ENCODE measurements around the gene TMEM185A. TPM values are rescaled to one million over a fixed set of nuclear protein-coding genes. Genes with fewer than 3 reads are reported as not detected.
"Not testable (repeated sequence)": the region's sequence is repeated elsewhere in the genome, so short reads cannot be mapped to it uniquely, and the experiment has no call there.

Gene TMEM185A
- total RNA-seq, result 18.7 and 25.5 TPM in 2 replicates

DNA sequence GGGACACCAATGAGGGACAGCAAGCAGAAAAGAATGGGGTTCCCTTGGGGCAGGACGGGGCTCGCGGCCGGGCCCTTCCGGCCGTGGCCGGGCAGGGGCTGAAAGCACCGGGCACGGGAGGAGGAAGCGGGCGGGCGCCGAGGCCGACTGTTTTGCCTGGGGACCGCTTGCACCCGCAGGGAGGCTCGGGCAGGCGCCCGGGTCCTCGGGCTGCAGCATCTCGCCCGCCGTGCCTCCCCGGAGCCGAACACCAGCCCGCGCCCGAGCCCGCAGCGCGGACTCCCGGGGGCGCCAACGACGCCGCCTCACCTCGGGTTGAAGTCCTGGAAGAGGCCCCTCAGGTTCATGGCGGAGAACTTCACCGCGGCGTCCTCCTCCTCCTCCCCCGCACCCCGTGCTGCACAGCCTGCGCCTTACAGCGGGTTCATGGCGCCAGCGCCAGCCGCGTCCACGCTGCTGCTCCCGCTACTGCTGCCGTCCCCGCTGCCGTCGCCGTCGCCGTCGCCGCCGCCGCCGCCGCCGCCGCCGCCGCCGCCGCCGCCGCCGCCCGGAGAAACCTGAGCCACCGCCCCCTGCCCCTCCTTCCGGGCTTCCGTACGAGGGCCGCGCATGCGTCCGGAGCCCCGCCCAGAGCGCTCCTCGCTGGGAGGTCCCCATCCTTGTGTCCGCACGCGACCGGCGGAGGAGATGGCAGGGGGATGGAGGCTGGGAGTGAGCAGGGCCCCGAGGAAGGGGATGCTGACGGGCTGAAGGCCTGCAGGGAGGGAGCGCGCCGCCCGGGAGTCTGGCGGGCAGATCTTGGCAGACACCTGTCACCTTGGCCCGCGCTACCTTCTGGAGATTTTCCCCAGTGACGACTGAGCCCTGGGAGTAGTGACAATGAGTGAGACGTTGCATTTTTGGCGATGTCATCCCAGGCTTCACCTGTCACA is at the start of gene TMEM185A:
TMEM185A (minus strand) TSS at position 559 of the 932 bp plus-strand sequence; CDS start at position 347, 212 bp downstream.
- intact Hi-C loops (cut with micrococcal nuclease), result loop anchor here (1.0 to 5.0 kb wide), 5 partner anchors 105 to 1719 kb away; partner anchors contain the start of genes CD99L2, FMR1 and IDS
- peak within 1 kb of the TSS; percentile 95 for H3K4me3 Mint-ChIP-seq
- DNase-seq (ENCODE audit: low spot score), result peak; percentile 73
- peaks cover 1% of the 10 kb centered on the region for H3K27me3 Mint-ChIP-seq (ENCODE audit: insufficient read depth)
- H3K27ac Mint-ChIP-seq, result peak within 1 kb of the TSS; percentile 85
- H3K4me1 Mint-ChIP-seq (ENCODE audit: low read depth), result peaks cover 43% of the 10 kb centered on the region
- H3K9me3 Mint-ChIP-seq, result no peaks in the 10 kb centered on the region
- H3K36me3 Mint-ChIP-seq (ENCODE audit: low read depth), result peaks cover 3% of the 10 kb centered on the region

DNA sequence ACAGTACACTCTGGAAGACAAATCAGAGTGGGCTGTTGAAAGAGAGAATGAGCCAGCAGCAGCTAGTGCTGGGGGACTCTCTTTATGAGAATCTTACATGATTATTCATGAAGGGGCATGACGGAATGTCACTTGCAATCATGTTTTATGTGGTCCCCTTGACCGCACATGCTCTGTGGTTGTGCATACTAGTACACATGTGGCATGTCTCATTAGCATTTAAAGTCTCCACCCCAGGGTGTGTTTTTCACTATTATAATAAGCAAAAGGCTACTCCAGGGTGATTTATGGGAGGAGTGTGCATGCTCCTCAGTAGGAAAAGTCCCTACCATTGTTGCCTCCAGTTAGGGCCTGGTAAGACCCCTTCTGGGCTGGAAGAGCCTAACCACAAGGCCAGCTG is 49.6 kb upstream of the TMEM185A start:
- no peak overlapping the region for H3K4me3 Mint-ChIP-seq
- no peaks in the 10 kb centered on the region for H3K9me3 Mint-ChIP-seq
- no peak for DNase-seq (ENCODE audit: low spot score)
- intact Hi-C loops (cut with micrococcal nuclease), result no loop called here
- H3K4me1 Mint-ChIP-seq (ENCODE audit: low read depth), result no peaks in the 10 kb centered on the region
- H3K27ac Mint-ChIP-seq, result no peak overlapping the region
- H3K27me3 Mint-ChIP-seq (ENCODE audit: insufficient read depth), result no peaks in the 10 kb centered on the region
- H3K36me3 Mint-ChIP-seq (ENCODE audit: low read depth), result no peaks in the 10 kb centered on the region

DNA sequence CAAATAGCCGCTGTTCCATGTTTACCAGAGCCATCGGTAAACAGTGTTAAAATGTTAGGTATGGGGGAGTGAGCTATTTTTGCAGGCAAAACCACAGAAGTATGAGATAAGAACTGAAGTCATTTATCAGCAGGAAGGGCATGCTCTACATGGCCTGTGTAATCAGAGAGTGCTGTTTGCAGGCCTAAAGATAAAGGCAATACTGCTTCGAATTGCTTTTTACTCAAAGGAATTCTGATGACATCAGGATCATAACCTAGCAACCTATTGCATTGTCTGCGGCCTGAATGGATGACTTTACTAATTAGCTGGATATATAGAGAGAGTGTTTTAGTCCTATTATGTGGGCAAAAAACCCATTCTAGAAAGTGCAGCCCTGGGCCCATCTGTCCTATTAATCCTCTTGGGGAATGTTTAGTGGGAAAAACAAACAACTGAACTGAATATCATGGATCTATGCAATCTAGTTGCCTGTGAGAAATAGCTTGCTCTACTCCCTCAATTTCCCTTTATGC is 47.6 kb upstream of the TMEM185A start:
- H3K9me3 Mint-ChIP-seq; H3K27me3 Mint-ChIP-seq (ENCODE audit: insufficient read depth); DNase-seq (ENCODE audit: low spot score); H3K36me3 Mint-ChIP-seq (ENCODE audit: low read depth); H3K4me1 Mint-ChIP-seq (ENCODE audit: low read depth); H3K4me3 Mint-ChIP-seq; intact Hi-C loops (cut with micrococcal nuclease); H3K27ac Mint-ChIP-seq: not testable (repeated sequence)

DNA sequence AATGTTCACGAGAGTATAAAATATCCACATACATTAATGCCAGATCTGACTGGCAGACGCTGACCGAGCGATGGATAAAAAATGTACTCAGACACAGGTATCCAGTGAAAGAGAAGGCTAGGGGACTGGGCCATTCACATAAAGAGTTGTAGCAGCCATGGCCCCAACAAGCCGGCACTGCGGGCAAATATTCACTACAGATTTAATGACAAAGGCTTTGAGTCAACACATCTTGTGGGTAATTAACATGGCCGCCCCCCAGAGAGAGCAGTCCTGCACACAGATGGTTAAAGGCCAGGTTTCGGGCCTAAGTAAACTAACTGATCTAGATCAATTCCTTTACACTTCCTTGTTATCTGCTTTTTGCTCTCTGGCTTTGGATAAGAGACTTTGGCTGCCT is 44.0 kb upstream of the TMEM185A start:
- H3K4me3 Mint-ChIP-seq; H3K4me1 Mint-ChIP-seq (ENCODE audit: low read depth); H3K36me3 Mint-ChIP-seq (ENCODE audit: low read depth); DNase-seq (ENCODE audit: low spot score); H3K27me3 Mint-ChIP-seq (ENCODE audit: insufficient read depth); H3K9me3 Mint-ChIP-seq; intact Hi-C loops (cut with micrococcal nuclease); H3K27ac Mint-ChIP-seq: not testable (repeated sequence)

DNA sequence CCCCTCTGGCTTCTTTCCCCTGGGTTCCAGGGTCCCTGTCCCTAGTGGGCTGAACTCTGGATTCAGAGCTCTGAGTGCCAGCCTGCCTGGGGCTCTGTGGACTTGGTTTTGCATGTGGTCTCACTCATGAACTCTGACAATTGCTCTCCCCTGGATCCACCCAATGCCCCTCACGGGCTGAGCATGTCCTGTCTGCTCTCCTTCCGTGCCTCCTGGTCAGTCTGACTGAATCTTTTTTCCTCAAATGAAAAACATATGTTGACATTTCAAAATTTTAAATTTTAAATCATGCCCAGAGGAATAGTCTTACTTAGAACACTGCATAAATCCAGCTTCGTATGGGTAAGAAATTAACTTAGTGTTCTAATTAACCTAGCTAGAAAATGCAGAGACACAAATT is 43.5 kb upstream of the TMEM185A start:
- intact Hi-C loops (cut with micrococcal nuclease); DNase-seq (ENCODE audit: low spot score); H3K9me3 Mint-ChIP-seq; H3K27me3 Mint-ChIP-seq (ENCODE audit: insufficient read depth); H3K4me3 Mint-ChIP-seq; H3K27ac Mint-ChIP-seq; H3K36me3 Mint-ChIP-seq (ENCODE audit: low read depth); H3K4me1 Mint-ChIP-seq (ENCODE audit: low read depth): not testable (repeated sequence)

DNA sequence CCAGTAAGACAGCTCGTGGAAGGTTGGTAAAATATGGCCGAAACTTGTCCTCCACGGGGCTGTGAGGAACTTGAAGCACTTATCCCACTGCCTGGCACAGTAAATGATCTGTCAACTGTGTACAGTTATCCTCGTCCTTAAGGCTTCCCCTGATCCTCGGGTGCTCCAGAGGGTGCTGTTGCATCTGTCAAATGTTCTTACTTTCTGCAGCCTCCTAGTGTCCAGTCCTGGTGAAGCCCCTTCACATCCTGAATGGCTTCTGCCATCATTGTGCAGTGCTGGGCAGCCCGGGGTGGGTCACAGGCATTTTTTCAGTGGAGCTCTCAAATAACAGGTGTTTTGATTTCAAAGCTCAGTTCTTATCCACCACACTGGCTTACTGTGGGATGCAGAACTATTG is 29.0 kb upstream of the TMEM185A start:
- H3K9me3 Mint-ChIP-seq; H3K27me3 Mint-ChIP-seq (ENCODE audit: insufficient read depth); DNase-seq (ENCODE audit: low spot score); H3K36me3 Mint-ChIP-seq (ENCODE audit: low read depth); intact Hi-C loops (cut with micrococcal nuclease); H3K4me1 Mint-ChIP-seq (ENCODE audit: low read depth); H3K27ac Mint-ChIP-seq; H3K4me3 Mint-ChIP-seq: not testable (repeated sequence)

DNA sequence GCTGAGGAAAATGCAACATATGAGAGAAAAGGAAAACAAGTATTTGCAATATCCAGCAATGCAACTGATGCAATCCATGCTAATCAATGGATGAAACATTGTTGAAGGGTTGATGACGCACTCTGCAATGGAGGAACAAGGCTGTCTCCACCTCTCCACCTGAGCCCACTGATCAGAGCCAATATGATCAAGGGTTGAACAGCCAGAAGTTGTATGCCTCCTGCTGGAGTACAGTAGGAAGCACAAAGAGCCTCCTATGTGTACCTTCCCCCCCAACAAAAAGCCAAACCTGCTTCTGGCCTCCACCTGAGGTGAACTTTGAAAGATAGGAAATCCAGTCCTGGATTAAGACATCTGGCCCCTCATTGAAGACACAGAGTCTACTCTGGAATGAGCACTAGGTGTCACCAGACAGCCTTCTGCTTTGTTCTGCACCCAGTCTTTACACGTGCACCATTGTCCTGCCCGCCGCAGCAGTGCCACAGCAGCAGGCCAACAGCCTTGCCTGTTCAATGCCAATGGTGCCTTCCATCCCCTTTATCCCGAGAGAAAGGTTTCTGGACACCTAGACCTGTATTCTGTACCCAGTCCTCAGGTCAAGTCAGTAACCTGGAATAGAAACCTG is 24.8 kb upstream of the TMEM185A start:
- H3K36me3 Mint-ChIP-seq (ENCODE audit: low read depth); DNase-seq (ENCODE audit: low spot score); H3K27me3 Mint-ChIP-seq (ENCODE audit: insufficient read depth); H3K27ac Mint-ChIP-seq; H3K4me1 Mint-ChIP-seq (ENCODE audit: low read depth); intact Hi-C loops (cut with micrococcal nuclease); H3K4me3 Mint-ChIP-seq; H3K9me3 Mint-ChIP-seq: not testable (repeated sequence)

DNA sequence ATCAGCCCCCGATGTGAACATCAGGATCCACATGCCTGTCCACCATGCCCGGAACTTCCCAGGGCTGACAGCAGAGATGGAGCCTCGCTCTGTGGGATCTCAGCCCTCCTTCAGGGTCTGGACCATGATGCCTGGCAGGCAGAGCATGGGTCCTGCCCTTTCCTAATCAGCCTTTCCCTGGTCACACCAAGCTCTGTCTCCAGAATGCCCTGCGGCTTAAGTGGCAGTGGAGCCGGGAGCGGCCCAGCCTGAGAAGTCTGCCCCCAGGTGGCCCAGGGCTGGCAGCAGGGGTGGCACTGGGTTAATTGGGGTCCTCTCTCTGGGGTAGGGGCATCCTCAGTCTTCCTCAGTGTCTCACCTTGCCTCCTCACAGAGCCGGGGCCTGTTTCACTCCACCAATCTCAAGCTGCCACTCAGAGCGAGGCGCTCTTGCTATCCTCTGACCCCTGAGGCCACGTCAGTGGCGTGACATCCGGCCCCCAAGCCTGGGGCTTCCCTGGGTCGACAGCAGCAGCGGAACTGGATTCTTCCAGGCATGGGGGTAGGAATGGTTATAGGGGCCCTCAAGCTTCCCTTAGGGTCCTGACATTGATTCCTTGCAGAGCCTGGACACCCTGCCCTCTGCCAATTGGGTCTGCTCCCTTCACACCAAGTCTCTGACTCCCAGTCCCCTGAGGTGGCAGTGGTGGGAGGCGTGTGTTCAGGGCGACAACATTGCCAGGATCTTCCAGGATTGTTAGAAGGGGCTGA is 20.8 kb upstream of the TMEM185A start:
- no peak for DNase-seq (ENCODE audit: low spot score)
- no peaks in the 10 kb centered on the region for H3K36me3 Mint-ChIP-seq (ENCODE audit: low read depth)
- intact Hi-C loops (cut with micrococcal nuclease), result no loop called here
- H3K27me3 Mint-ChIP-seq (ENCODE audit: insufficient read depth), result peaks cover 2% of the 10 kb centered on the region
- H3K4me3 Mint-ChIP-seq, result no peak overlapping the region
- H3K27ac Mint-ChIP-seq, result no peak overlapping the region
- no peaks in the 10 kb centered on the region for H3K9me3 Mint-ChIP-seq
- peaks cover 6% of the 10 kb centered on the region for H3K4me1 Mint-ChIP-seq (ENCODE audit: low read depth)

DNA sequence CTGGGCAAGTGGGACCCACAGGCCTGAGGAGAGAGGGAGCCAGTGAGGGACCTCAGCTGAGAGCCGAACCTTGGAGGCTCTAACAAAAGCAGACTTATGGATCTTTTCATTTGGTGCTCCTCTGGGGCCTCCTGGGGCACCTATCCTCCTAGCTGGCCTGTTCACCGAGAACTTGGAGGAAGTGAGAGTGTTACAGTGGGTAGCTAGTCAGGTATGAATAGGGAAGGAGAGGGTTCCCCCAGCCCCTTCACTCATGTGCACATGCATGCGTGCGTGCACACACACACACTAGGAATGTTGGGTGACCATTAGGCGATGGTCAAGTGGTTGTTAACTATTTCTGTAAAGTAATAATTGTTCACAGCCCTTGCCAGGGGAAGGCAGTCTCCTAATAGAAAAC is 18.6 kb upstream of the TMEM185A start:
- Mint-ChIP-seq H3K36me3 (ENCODE audit: low read depth) (no peaks in the 10 kb centered on the region), H3K4me3 (no peak overlapping the region), H3K27me3 (ENCODE audit: insufficient read depth) (peaks cover 2% of the 10 kb centered on the region), H3K27ac (no peak overlapping the region), H3K9me3 (no peaks in the 10 kb centered on the region), H3K4me1 (ENCODE audit: low read depth) (peaks cover 6% of the 10 kb centered on the region)
- DNase-seq (ENCODE audit: low spot score), result no peak
- intact Hi-C loops (cut with micrococcal nuclease), result no loop called here

DNA sequence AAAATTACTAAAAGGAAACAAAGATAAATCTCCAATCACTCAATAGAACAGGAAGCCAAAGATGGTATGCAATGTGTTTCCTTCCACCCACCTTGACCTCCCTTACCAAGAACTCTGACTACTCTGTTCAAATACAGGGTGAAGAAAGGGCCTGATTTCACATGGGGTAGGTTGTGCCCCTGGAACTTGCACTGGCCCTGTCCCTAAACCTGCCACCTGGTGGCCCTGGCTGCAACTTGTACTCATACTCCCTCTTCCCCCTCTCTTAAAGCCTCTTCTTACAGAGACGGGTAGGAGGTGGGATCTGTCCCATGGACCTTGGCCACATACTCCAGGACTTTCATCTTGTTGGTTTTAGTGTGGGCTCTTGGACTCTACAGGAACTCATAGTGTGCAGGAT is 17.3 kb upstream of the TMEM185A start:
- intact Hi-C loops (cut with micrococcal nuclease), result no loop called here
- Mint-ChIP-seq H3K27ac (no peak overlapping the region), H3K36me3 (ENCODE audit: low read depth) (no peaks in the 10 kb centered on the region), H3K4me3 (no peak overlapping the region), H3K9me3 (no peaks in the 10 kb centered on the region), H3K4me1 (ENCODE audit: low read depth) (peaks cover 6% of the 10 kb centered on the region), H3K27me3 (ENCODE audit: insufficient read depth) (peaks cover 1% of the 10 kb centered on the region)
- no peak for DNase-seq (ENCODE audit: low spot score)

DNA sequence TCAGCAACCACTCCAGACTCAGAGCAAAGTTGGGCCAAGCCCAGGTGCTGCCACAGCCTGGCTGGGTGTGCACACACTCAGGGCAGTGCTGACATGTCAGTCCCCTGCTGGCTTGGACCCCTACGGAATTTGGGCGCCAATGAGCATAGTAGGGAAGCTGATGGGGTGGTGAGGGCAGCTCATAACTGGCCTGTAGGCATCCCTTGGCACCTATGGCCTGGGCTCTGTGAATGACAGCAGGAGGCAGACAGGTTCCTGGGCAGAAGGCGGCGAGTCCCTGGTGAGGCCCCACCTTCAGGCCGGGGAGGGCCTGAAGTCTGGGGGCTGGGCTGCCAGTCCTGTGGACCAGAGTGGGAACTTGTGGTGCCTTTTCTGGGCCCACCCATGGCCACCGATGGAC is 15.9 kb upstream of the TMEM185A start:
- Mint-ChIP-seq H3K4me3 (no peak overlapping the region), H3K27me3 (ENCODE audit: insufficient read depth) (peaks cover 5% of the 10 kb centered on the region), H3K9me3 (no peaks in the 10 kb centered on the region), H3K36me3 (ENCODE audit: low read depth) (no peaks in the 10 kb centered on the region), H3K4me1 (ENCODE audit: low read depth) (peaks cover 6% of the 10 kb centered on the region), H3K27ac (no peak overlapping the region)
- intact Hi-C loops (cut with micrococcal nuclease), result no loop called here
- DNase-seq (ENCODE audit: low spot score), result no peak

DNA sequence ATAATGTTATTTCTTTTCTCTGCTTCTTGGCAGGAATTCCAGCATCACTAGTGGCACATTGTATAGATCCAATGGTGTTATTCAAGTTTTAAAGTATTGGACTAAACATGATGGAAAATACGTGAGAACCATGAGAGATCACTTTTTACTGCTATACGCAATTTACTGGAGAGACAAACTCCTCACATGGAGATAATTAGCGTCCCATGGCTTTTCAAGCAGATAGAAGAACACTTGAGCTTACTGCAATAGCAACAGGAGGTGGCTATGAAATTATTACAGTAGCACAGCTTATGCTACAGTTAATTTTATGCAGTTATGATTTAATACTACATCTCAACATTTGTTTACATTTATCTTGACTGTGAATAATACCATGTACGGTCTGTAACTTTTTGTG is 11.9 kb upstream of the TMEM185A start:
- H3K27ac Mint-ChIP-seq, result no peak overlapping the region
- H3K9me3 Mint-ChIP-seq, result no peaks in the 10 kb centered on the region
- DNase-seq (ENCODE audit: low spot score), result no peak
- H3K4me3 Mint-ChIP-seq, result no peak overlapping the region
- H3K27me3 Mint-ChIP-seq (ENCODE audit: insufficient read depth), result peaks cover 7% of the 10 kb centered on the region
- intact Hi-C loops (cut with micrococcal nuclease), result no loop called here
- no peaks in the 10 kb centered on the region for H3K36me3 Mint-ChIP-seq (ENCODE audit: low read depth)
- no peaks in the 10 kb centered on the region for H3K4me1 Mint-ChIP-seq (ENCODE audit: low read depth)

DNA sequence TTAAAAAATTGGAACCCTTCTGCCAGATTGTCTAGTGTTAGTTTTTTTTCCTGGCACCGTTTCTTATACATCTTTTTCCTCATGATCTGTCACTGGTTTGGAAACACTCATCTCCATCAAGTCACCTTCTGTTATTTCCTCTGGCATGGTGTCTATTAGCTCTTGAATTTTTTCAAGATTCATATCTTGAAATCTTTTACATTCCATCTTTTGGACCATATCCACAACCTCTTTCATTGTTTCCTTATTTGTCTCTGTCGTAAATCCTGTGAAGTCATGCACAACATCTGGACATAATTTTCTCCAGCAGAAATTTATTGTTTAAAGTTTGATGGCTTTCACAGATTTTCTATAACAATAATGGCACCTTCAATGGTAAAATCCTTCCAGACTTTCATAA is 10.2 kb upstream of the TMEM185A start:
- no peak overlapping the region for H3K4me3 Mint-ChIP-seq
- H3K36me3 Mint-ChIP-seq (ENCODE audit: low read depth), result no peaks in the 10 kb centered on the region
- H3K4me1 Mint-ChIP-seq (ENCODE audit: low read depth), result no peaks in the 10 kb centered on the region
- intact Hi-C loops (cut with micrococcal nuclease), result no loop called here
- H3K9me3 Mint-ChIP-seq, result no peaks in the 10 kb centered on the region
- no peak overlapping the region for H3K27ac Mint-ChIP-seq
- no peak for DNase-seq (ENCODE audit: low spot score)
- peaks cover 10% of the 10 kb centered on the region for H3K27me3 Mint-ChIP-seq (ENCODE audit: insufficient read depth)

Measured in activated T-helper 1 cell treated with anti-CD3 and anti-CD28 coated beads, Interleukin-12 subunit alpha, Interleukin-12 subunit beta, Interleukin-2, Interleukin-4 antibody, amounts not matched to agents 30 ng/mL and 10 ng/mL and 1 ng/mL, durations not matched to agents 14 hours and 24 hours and 36 hours (primary cell).